GM15510 (cell line): ENCODE data around the gene PLPP4.

Source experiments
- POLR2A ChIP-seq: IDR thresholded peaks from 3 replicates; pipeline ENCODE4 v1.6.1; 2011; ENCODE audit warnings: borderline replicate concordance; ENCODE audit not compliant: insufficient read length; ENCODE audit errors: extremely low read depth

Gene PLPP4

GRCh38 chr10:120607710-120608703 lies 151.0 kb downstream of the PLPP4 start:
- TF ChIP-seq POLR2A = no peak

GRCh38 chr10:120609006-120609405 lies 152.0 kb downstream of the PLPP4 start:
- TF ChIP-seq POLR2A = no peak

- TF ChIP-seq POLR2A = no peak
Measured at GRCh38 chr10:120610791-120611190, 153.8 kb downstream of the PLPP4 start.

- TF ChIP-seq POLR2A = no peak
Measured at GRCh38 chr10:120612756-120613155, 155.7 kb downstream of the PLPP4 start.

GRCh38 chr10:120613180-120613579 lies 156.2 kb downstream of the PLPP4 start:
- TF ChIP-seq POLR2A = no peak

GRCh38 chr10:120614680-120615079 lies 157.7 kb downstream of the PLPP4 start:
- TF ChIP-seq POLR2A = no peak

GRCh38 chr10:120616311-120616911 lies 159.4 kb downstream of the PLPP4 start:
- TF ChIP-seq POLR2A = no peak

- no peak for TF ChIP-seq POLR2A
Measured at GRCh38 chr10:120628197-120628596, 171.2 kb downstream of the PLPP4 start.

GRCh38 chr10:120630266-120630665 lies 173.2 kb downstream of the PLPP4 start:
- no peak for TF ChIP-seq POLR2A

- TF ChIP-seq POLR2A = no peak
Measured at GRCh38 chr10:120632047-120632446, 175.0 kb downstream of the PLPP4 start.

GRCh38 chr10:120632942-120633341 lies 175.9 kb downstream of the PLPP4 start:
- no peak for TF ChIP-seq POLR2A

GRCh38 chr10:120634659-120635058 lies 177.6 kb downstream of the PLPP4 start:
- TF ChIP-seq POLR2A = no peak
